Kidney epithelial cell (primary cell): ENCODE measurements around the gene KRTAP23-1. TPM values are rescaled to one million over a fixed set of nuclear protein-coding genes. Genes with fewer than 3 reads are reported as not detected.

Source experiments
- DNase-seq: peaks from one replicate; pipeline ENCODE4 v3.0.0-alpha.2; 2010; ENCODE audit warnings: low read depth
- H3K27me3 ChIP-seq: 2 replicates; pipeline ENCODE4 v1.6.0; 2011; ENCODE audit warnings: low read length; ENCODE audit not compliant: control insufficient read depth, insufficient read depth
- H3K36me3 ChIP-seq: 2 replicates; pipeline ENCODE4 v1.5.1; 2011; ENCODE audit warnings: low read length; ENCODE audit not compliant: control insufficient read depth, insufficient read depth
- H3K4me3 ChIP-seq: 2 replicates; pipeline ENCODE4 v1.5.1; 2011; ENCODE audit warnings: low read depth, mild to moderate bottlenecking, control low read depth, low read length
- total RNA-seq: library from RNA; depleted of rRNA; stranded (reverse); fragments of >200 nt; gene quantifications from 2 replicates; pipeline ENCODE4 v1.2.3, GENCODE V29; 2015
- TF ChIP-seq, protein P1 (sequence below): IDR thresholded peaks from 2 replicates; pipeline ENCODE4 v1.5.1; 2011; ENCODE audit warnings: mild to moderate bottlenecking, moderate library complexity, low read length, control low read depth, inconsistent platforms; ENCODE audit not compliant: insufficient read depth, poor library complexity, severe bottlenecking

The KRTAP23-1 gene
- total RNA-seq, 1 donor from 2014 or later, result not detected

DNA sequence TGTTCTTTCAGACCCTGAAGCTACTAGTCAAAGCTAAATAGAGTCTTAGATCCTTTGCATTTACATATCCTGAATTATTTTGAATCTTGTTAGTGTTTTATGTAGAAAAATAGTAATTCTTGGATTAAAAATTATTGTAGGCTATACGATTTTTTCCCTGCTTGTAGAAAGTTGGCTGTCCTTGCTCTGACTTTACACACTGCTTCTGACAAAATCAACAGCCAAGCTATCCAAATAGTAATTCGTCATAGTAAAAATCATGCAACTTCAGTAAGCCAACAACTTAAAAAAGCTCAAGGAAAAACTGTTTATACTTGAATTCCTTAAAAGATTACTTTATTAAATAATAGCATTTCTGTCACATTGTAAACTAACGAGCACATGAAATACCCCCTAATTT is 7.5 kb upstream of the KRTAP23-1 start:
- no peak for DNase-seq
- Histone ChIP-seq H3K36me3 (no peaks in the 10 kb centered on the region), H3K27me3 (no peaks in the 10 kb centered on the region), H3K4me3 (no peak overlapping the region)
- TF ChIP-seq, protein P1, sequence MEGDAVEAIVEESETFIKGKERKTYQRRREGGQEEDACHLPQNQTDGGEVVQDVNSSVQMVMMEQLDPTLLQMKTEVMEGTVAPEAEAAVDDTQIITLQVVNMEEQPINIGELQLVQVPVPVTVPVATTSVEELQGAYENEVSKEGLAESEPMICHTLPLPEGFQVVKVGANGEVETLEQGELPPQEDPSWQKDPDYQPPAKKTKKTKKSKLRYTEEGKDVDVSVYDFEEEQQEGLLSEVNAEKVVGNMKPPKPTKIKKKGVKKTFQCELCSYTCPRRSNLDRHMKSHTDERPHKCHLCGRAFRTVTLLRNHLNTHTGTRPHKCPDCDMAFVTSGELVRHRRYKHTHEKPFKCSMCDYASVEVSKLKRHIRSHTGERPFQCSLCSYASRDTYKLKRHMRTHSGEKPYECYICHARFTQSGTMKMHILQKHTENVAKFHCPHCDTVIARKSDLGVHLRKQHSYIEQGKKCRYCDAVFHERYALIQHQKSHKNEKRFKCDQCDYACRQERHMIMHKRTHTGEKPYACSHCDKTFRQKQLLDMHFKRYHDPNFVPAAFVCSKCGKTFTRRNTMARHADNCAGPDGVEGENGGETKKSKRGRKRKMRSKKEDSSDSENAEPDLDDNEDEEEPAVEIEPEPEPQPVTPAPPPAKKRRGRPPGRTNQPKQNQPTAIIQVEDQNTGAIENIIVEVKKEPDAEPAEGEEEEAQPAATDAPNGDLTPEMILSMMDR, result no peak

DNA sequence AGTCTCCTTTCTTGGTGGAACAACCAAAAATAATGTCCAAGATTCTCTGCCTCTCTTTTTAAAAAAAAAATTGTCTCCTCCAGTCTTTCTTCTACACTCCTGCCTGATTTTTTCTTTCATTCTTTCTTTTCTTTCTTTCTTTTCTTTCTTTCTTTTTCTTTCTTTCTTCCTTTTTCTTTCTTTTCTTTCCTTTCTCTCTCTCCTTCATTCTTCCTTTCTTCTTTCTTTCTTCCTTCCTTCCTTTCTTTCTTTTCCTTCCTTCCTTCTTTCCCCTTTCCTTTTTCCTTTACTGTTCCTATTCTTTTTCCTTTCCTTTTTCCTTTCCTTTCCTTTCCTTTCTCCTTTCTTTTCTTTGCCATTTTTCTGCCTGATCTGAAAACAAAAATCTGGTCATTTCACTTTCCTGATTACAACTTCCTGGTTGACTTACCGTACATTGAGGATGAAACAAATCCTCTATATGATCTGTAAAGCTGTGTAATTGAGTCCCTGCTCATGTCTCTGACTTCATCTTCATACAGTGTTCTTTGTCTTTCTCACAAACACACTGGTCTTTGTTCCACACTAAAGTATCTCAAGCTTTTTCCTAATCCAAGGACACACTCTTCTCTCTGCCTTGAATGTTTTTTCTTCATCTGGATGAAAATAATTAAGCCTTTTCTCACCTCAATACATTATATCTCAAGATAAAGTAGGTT is 6.1 kb upstream of the KRTAP23-1 start:
- TF ChIP-seq, protein P1, result no peak
- H3K4me3 ChIP-seq, result no peak overlapping the region
- no peak for DNase-seq
- no peaks in the 10 kb centered on the region for H3K36me3 ChIP-seq
- H3K27me3 ChIP-seq, result no peaks in the 10 kb centered on the region

DNA sequence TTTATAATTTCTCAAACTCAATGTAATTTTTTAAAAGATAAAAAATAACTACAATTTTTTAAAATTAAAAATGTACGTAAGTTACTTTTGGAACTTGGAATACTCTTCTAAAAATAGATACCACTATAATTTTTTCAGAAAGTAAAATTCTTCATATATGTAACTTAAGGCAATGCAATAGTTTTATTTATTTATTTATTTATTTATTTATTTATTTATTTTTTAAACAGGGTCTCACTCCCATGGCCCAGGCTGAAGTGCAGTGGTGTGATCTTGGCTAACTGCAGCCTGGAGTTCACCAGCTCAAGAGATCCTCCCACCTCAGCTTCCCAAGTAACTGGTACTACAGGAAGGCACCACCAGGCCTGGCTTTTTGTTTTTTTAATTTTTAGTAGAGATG is 3.1 kb upstream of the KRTAP23-1 start:
- no peak for DNase-seq
- Histone ChIP-seq H3K27me3 (no peaks in the 10 kb centered on the region), H3K36me3 (no peaks in the 10 kb centered on the region), H3K4me3 (no peak overlapping the region)
- TF ChIP-seq, protein P1, result no peak

DNA sequence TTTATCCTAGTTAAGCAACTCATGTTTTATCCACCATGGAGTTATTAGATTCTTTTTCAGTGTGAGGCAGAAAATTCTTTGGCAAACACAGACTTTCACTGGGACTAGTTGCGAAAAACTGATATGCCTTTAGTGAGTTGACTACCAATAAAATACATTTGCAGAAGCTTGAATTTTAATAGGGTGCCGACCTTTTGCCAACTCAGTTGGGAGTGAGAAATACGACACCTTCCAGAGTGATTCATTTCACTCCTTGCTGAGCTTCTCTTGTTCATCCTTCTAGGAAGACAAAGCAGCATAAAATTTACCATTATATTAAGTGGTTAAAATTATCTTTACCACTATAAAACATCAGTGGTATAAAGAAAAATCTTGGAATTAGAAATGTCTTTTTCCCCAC is 1.2 kb upstream of the KRTAP23-1 start:
- no peak overlapping the region for H3K4me3 ChIP-seq
- DNase-seq, result no peak
- TF ChIP-seq, protein P1, result no peak
- H3K36me3 ChIP-seq, result no peaks in the 10 kb centered on the region
- no peaks in the 10 kb centered on the region for H3K27me3 ChIP-seq

DNA sequence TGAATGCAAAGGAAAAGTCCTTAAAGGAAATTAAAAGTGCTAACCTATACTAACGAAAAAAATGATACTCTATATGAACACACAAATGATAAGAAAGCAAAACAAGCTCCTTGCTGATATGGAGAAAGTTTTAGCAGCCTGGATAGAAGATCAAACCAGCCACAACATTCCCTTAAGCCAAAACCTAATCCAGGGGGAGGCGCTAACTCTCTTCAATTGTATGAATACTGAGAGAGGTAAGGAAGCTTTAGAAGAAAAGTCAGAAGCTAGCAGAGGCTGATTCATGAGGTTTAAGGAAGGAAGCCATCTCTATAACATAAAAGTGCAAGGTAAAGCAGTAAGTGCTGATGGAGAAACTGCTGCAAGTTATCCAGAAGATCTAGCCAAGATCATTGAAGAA is 3.4 kb downstream of the KRTAP23-1 start:
- Histone ChIP-seq H3K4me3 (no peak overlapping the region), H3K36me3 (no peaks in the 10 kb centered on the region), H3K27me3 (no peaks in the 10 kb centered on the region)
- TF ChIP-seq, protein P1, result no peak
- no peak for DNase-seq
